ENCODE data around the gene GP5. TPM values are rescaled to one million over a fixed set of nuclear protein-coding genes. Genes with fewer than 3 reads are reported as not detected.

The GP5 gene
- total RNA-seq, 4 donors from 2014 or later = not detected

- TF ChIP-seq CTCF (IDR thresholded peaks at IDR 0.05; ENCODE audit: low read depth) = no peak
These were observed 41.0 kb upstream of the GP5 start for GRCh38 chr3:194439881-194440550.

- no peak for TF ChIP-seq CTCF (IDR thresholded peaks at IDR 0.05; ENCODE audit: low read depth)
These were observed 35.4 kb upstream of the GP5 start for GRCh38 chr3:194434503-194434902.

GRCh38 chr3:194431554-194431953 lies 32.5 kb upstream of the GP5 start:
- TF ChIP-seq CTCF (IDR thresholded peaks at IDR 0.05; ENCODE audit: low read depth) = no peak

- TF ChIP-seq CTCF (IDR thresholded peaks at IDR 0.05; ENCODE audit: low read depth) = no peak
These were observed 26.3 kb upstream of the GP5 start for GRCh38 chr3:194425399-194425798.

GRCh38 chr3:194424953-194425352 lies 25.9 kb upstream of the GP5 start:
- TF ChIP-seq CTCF (IDR thresholded peaks at IDR 0.05; ENCODE audit: low read depth) = no peak

GRCh38 chr3:194424373-194424772 lies 25.3 kb upstream of the GP5 start:
- TF ChIP-seq CTCF (IDR thresholded peaks at IDR 0.05; ENCODE audit: low read depth) = no peak

- TF ChIP-seq CTCF (IDR thresholded peaks at IDR 0.05; ENCODE audit: low read depth) = no peak
These were observed 24.3 kb upstream of the GP5 start for GRCh38 chr3:194423317-194423716.
